Measurements from ENCODE around the gene TMEM223.
"Not testable (repeated sequence)": the region's sequence is repeated elsewhere in the genome, so short reads cannot be mapped to it uniquely, and the experiment has no call there.

The TMEM223 gene

DNA sequence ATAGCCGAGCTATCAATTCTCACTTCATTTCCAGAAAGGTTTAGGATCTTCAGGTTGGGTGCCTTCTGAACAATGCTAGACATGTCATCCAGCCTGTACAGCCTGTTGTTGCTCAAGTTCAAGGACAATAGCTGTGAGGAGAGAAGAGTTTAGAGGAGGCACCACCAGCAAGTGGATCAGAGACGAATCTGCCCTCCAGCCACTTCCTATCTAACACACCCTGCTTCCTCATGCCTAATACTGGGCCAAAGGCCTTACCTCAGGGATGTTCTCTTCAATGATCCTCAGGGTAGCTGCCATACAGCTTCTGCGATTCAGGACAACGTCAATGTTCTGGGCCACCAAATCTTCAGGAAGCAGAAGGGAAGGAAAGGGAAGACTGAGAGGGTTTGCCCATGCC is 9.3 kb upstream of the TMEM223 start:
- no peak for DNase-seq (ENCODE audit: low read depth)

GRCh38 chr11:62799486-62799885 is 7.7 kb upstream of the TMEM223 start:
- no peak for DNase-seq (ENCODE audit: low read depth)

GRCh38 chr11:62796281-62796680 is 4.5 kb upstream of the TMEM223 start:
- DNase-seq (ENCODE audit: low read depth) = no peak

- DNase-seq (ENCODE audit: low read depth) = no peak
These were observed 2.5 kb upstream of the TMEM223 start for GRCh38 chr11:62794201-62794775.

- no peak for DNase-seq (ENCODE audit: low read depth)
These were observed 383 bp upstream of the TMEM223 start for GRCh38 chr11:62792202-62792575.

GRCh38 chr11:62789576-62789975 is 2.2 kb downstream of the TMEM223 start:
- DNase-seq (ENCODE audit: low read depth) = no peak

- no peak for DNase-seq (ENCODE audit: low read depth)
These were observed 2.8 kb downstream of the TMEM223 start for GRCh38 chr11:62788991-62789390.

DNA sequence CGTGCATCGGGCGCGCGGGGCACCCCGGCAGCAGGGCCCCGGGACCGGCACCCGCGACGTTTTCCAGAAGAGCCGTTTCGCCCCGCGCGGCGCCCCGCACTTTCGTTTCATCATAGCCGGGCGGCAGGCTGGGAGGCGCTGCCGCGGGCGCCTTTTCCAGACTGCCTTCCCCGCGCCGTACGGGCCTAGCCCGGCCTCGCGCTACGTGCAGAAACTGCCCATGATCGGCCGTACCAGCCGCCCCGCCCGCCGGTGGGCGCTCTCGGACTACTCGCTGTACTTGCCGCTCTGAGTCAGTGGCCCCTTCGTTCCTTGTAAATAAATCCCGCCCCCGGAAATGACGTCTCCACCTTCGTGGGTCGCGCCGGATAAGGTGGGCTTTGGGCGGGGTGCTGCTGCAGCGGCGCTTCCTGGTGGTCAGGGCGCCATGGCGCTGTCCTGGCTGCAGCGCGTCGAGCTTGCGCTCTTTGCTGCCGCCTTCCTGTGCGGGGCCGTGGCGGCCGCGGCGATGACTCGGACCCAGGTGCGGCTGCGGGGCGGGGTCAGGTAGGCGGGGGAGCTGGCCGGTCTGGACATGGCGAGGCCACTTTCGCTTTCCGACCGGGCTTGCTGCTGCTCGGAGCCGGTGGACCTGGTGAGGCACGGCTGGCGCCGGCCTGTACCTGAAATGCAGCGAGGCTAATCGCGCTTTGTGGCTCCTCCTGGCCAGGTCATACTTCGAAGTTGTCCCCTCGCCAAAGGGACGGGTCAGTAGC is 4.6 kb downstream of the TMEM223 start, which contains the start of gene TMEM179B:
Gene TMEM179B, plus strand, starts transcription at position 398 of the 755 bp plus-strand sequence. Its CDS starts 30 bp downstream, at position 428.
- DNase-seq (ENCODE audit: low read depth) = peak; percentile 92

GRCh38 chr11:62786318-62787004 is 5.3 kb downstream of the TMEM223 start:
- no peak for DNase-seq (ENCODE audit: low read depth)

- DNase-seq (ENCODE audit: low read depth) = no peak
These were observed 9.1 kb downstream of the TMEM223 start for GRCh38 chr11:62782753-62783152.

- DNase-seq (ENCODE audit: low read depth) = no peak
These were observed 13.4 kb downstream of the TMEM223 start for GRCh38 chr11:62778441-62778840.

GRCh38 chr11:62777389-62777788 is 14.4 kb downstream of the TMEM223 start:
- DNase-seq (ENCODE audit: low read depth) = no peak

DNA sequence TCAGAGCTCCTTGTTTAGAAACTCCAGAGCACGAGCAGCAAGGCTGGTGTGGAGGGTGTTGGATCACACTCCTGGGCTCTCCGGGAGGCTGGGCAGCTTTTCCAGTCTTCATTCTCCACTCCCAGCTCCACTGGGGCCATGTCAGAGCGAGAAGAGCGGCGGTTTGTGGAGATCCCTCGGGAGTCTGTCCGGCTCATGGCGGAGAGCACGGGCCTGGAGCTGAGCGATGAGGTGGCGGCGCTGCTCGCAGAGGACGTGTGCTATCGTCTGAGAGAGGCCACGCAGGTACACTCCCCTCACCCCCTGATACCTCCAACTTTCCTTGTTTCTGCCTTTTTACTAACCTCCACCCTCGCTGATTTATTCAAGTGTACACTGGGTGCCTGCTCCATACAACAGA is 16.2 kb downstream of the TMEM223 start:
- DNase-seq (ENCODE audit: low read depth) = no peak

GRCh38 chr11:62774407-62774806 is 17.4 kb downstream of the TMEM223 start:
- no peak for DNase-seq (ENCODE audit: low read depth)

GRCh38 chr11:62771144-62772021 is 20.4 kb downstream of the TMEM223 start, which contains the start of gene TAF6L:
Gene TAF6L (plus strand): TSS chr11:62771396. CDS start chr11:62775784, 4,388 bp downstream.
- DNase-seq (ENCODE audit: low read depth) = peak; percentile 92

GRCh38 chr11:62770778-62771143 is 21.0 kb downstream of the TMEM223 start:
- DNase-seq (ENCODE audit: low read depth) = no peak

DNA sequence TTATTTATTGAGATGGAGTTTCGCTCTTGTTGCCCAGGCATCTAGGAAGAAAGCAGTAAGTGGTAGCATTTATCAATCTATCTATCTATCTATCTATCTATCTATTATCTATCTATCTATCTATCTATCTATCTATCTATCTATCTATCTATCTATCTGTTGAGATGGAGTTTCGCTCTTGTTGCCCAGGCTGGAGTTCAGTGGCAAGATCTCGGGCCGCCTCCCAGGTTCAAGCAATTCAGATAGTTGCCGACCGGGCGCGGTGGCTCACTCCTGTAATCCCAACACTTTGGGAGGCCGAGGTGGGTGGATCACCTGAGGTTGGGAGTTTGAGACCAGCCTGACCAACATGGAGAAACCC is 31.0 kb downstream of the TMEM223 start:
- not testable (repeated sequence) for DNase-seq (ENCODE audit: low read depth)

DNA sequence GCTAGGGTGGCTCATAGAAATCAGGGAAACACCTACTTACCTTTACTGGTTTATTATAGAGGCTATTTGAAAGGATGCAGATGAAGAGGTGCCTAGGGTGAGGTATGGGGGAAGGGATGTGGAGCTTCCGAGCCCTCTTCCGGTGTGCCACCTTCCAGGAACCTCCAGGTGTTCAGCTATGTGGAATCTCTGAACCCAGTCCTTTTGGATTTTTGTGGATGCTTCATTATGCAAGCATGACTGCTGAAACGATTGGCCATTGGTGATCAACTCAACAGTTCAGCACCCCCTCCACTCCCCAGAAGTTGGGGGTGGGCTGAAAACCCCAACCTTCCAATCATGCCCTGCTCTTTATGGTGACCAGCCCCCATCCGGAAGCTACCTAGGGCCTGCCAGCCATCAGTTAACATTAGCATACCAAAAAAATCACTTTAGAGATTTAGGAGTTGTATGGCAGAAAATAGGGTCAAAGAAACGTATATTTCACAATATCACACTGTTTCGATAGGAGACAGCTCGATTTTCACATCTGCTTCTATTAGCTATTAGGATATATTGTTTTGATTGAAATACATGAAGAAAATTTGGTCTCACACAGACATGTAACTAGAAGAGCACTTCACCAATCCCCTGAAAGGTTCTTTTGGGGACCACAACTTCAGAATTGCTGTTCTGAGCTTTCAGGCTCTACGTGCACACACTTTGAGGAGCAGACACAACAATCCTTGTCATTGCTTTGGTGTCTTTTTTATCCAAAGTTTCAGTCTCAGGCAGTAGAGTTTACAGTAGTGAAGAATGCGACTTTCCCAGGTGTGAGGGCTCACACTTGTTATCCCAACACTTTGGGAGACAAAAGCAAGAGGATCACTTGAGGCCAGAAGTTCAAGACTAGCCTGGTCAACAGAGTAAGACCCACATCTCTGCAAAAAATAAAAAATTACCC is 33.7 kb downstream of the TMEM223 start:
- no peak for DNase-seq (ENCODE audit: low read depth)

- DNase-seq (ENCODE audit: low read depth) = no peak
These were observed 36.7 kb downstream of the TMEM223 start for GRCh38 chr11:62755086-62755615.

- peak; percentile 98 for DNase-seq (ENCODE audit: low read depth)
These were observed 37.8 kb downstream of the TMEM223 start, which contains the start of gene ZBTB3 for GRCh38 chr11:62753736-62754603. Gene ZBTB3 (minus strand): TSS chr11:62754160. CDS start chr11:62753664, 496 bp downstream.

Data from HS-5 (cell line).